Measurements from ENCODE around the gene SERP2.

Gene SERP2

DNA sequence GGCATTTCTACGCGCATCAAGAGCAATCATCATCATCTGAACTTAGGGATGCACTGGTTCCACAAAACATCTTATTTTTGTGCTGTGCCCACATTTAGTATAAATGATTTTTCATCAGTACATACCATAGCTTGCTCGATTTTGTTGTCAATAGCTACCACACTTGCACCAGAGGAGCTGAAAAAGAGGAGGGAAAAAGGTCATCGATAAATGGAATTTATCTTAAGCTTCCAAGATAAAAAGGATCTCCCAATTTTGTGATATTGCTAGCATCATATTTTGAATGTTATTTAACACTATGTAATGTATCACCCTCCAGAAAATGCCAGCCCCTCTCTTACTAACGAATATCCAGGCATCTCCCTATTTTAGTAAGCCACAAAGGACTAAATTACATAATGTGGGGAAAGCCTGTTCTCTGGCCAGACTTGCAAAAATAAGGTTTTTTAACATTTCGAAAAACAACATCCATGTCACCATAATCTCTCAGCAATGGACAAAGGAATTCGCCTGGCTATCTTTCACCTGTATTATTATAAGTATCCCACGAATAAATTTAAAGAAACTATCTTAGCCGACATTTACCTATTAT, 62.4 kb downstream of the SERP2 start:
- peak overlapping the region; percentile 96 for H3K27ac ChIP-seq
- no peak for DNase-seq (ENCODE audit: low spot score)
- ChIA-PET POLR2A (ENCODE audit: low non-redundant PET) (interaction anchor here (0.5 to 1.1 kb wide), 3 partner anchors 113 to 426 kb away, joined by 3 read pairs; no protein-coding TSS in a partner anchor), CTCF (interaction anchor here (0.7 kb wide), 3 partner anchors 267 to 958 kb away, joined by 3 to 4 read pairs (median 3); no protein-coding TSS in a partner anchor)
- no peak for TF ChIP-seq CTCF (conservative IDR thresholded peaks at IDR 0.05; ENCODE audit: low read depth)

DNA sequence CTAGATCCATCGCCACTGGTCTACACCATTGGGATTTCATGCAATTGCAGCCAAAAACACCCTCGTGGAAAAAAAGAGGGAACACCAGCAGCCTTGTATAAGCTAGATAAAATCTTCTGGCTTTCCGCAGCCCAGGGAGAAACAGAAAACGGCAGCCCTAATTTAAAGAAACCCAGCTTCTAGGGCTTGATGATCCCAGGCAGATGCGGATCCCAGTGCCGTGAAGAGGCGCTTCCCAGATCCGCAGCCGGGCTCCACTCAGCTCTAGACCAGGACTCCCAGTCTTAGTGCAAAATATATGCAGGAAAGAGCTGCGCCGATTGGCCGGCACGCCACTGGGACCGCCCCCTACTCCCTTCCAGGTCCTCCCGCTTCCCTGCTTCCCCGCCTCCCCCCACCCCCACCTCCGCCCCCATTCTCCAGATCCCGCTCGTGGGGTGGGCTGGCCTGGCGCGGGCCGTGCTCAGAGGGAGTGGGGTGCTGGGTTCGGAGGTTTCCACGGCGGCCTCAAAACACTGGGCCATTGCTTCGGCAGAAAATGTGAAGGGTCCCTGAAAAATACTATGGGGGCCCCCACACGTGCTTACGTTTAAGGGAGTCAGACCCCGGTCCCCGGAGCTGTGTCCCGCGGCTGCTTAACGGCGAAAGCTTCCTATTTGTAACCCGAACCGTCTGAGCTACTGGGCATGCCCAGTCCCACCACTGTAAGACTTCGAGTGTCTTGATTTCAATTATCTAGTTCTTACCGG, 63.1 kb downstream of the SERP2 start:
- ChIA-PET POLR2A (ENCODE audit: low non-redundant PET) (interaction anchor here (0.5 to 1.2 kb wide), 11 partner anchors 8 to 536 kb away, joined by 3 to 11 read pairs (median 3); partner anchors contain the start of gene TSC22D1), CTCF (interaction anchor here (0.6 to 1.9 kb wide), 8 partner anchors 14 to 528 kb away, joined by 3 to 11 read pairs (median 4); no protein-coding TSS in a partner anchor)
- peak; percentile 93 for DNase-seq (ENCODE audit: low spot score)
- peak overlapping the region; percentile 93 for H3K27ac ChIP-seq
- TF ChIP-seq CTCF (conservative IDR thresholded peaks at IDR 0.05; ENCODE audit: low read depth): no peak

DNA sequence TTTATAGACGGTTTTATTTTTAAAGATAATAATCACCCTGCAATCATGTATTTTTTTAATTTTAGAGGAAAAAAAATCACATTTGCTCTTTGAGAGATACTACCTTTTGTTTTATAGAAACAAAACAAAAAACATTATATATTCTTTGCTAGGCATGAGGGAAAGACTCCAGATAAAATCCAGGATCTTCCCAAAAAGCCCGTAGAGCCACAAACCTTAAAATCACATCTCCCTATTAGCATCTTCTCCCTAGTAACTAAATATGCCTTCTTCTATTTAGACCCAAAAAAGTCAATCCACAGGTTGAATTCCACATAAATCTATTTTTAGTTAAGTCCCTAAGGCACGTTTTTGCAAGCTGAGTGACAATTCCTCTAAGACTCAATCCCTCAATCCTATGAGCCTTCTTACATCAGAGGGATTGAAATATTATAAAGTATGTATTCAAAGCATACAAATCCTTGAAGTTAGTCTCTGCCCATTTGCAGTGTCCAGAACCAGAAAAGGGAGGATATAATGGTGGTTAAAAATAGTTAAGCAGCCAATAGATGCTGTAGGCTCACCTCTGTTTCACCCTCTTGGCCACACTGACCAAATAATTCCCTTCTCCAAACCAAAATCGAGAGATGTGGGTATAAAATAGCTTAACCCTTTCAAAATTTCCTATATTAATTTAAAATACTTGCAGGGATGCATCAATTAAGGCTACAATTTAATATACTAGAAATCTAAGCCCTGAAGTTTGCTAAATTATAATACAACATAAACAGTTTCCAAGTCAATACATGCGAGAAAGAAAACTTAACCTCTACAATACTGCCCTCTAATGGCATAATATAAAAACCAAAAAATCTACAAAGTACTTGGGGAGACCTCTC, 64.0 kb downstream of the SERP2 start:
- CTCF ChIA-PET: interaction anchor here (0.6 to 1.9 kb wide), 8 partner anchors 13 to 529 kb away, joined by 3 to 11 read pairs (median 4); no protein-coding TSS in a partner anchor
- peak; percentile 54 for TF ChIP-seq CTCF (conservative IDR thresholded peaks at IDR 0.05; ENCODE audit: low read depth)
- DNase-seq (ENCODE audit: low spot score): no peak
- H3K27ac ChIP-seq: peak overlapping the region; percentile 93
- POLR2A ChIA-PET (ENCODE audit: low non-redundant PET): interaction anchor here (0.5 to 1.2 kb wide), 8 partner anchors 115 to 537 kb away, joined by 3 to 11 read pairs (median 3); no protein-coding TSS in a partner anchor

- no peak for DNase-seq (ENCODE audit: low spot score)
- ChIA-PET POLR2A (ENCODE audit: low non-redundant PET) (no interaction called here), CTCF (interaction anchor here (0.8 to 1.9 kb wide), 4 partner anchors 10 to 530 kb away, joined by 3 to 11 read pairs (median 4); no protein-coding TSS in a partner anchor)
- no peak overlapping the region for H3K27ac ChIP-seq
- TF ChIP-seq CTCF (conservative IDR thresholded peaks at IDR 0.05; ENCODE audit: low read depth): 0 out of 2 replicates have a peak, but pooled peaks have one; percentile 2
These were observed 64.6 kb downstream of the SERP2 start for GRCh38 chr13:44438234-44438579.

DNA sequence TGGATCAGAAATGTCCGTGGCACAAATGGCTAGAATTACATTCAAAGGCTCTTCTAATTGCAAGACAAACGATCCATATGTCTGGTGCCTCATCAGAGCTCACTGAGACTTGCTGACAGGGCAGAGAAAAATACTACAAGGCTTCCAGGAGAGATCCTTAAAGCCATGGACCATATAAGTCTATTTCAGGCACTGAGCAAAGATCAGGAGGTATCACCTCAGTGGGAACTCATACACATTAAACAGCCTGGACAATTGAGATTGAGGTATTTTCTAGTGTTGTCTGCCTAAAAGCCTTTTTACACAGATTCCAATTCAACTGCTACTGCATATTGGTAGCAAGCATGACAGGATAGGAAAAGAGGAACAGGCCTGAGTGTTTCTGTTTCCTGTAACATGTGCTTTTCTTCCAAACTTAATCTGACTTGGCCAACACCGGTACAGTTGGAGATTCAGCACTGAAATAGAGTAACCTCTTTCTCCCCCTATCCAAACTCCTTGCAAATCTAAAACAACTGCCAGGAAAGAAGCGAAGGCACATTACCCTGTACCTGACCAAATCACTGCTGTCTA, 65.9 kb downstream of the SERP2 start:
- H3K27ac ChIP-seq: no peak overlapping the region
- ChIA-PET POLR2A (ENCODE audit: low non-redundant PET) (no interaction called here), CTCF (interaction anchor here (0.6 to 1.2 kb wide), 3 partner anchors 8 to 531 kb away, joined by 3 to 6 read pairs (median 3); no protein-coding TSS in a partner anchor)
- DNase-seq (ENCODE audit: low spot score): no peak
- TF ChIP-seq CTCF (conservative IDR thresholded peaks at IDR 0.05; ENCODE audit: low read depth): no peak
